Measurements from ENCODE around the gene MAN1A2.
A peak's percentile ranks its signal among the peaks of the same experiment; 100 is the strongest.
"Not testable (repeated sequence)": the region's sequence is repeated elsewhere in the genome, so short reads cannot be mapped to it uniquely, and the experiment has no call there.

The MAN1A2 gene

DNA sequence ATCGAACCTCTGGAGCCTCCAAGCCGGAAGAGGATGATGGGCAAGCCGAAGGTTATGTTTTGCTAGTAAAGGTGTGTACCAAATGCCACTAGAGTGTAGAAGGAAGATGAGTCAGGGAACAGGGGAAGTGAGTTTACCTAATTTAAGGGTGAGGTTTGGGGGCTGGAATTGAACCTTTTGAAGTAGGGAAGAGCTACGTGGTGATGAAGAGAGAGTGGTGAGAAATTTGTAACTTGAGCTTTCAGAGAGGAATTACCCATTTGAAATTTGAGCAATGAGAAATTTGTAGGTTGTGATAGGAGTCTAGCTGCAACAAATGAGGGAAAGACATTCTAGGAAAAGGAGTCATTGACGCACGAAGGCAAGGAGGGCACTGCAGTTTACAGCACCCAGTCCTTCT lies 168.6 kb downstream of the MAN1A2 start:
- peaks cover 8% of the 10 kb centered on the region for H3K36me3 Mint-ChIP-seq
- no peak for DNase-seq (ENCODE audit: low spot score in 2 of 2)
- ATAC-seq, result no peak
- no peak overlapping the region for H3K27ac Mint-ChIP-seq
- peaks cover 23% of the 10 kb centered on the region for H3K4me1 Mint-ChIP-seq
- no peak overlapping the region for H3K4me3 Mint-ChIP-seq
- H3K9me3 Mint-ChIP-seq, result no peaks in the 10 kb centered on the region

DNA sequence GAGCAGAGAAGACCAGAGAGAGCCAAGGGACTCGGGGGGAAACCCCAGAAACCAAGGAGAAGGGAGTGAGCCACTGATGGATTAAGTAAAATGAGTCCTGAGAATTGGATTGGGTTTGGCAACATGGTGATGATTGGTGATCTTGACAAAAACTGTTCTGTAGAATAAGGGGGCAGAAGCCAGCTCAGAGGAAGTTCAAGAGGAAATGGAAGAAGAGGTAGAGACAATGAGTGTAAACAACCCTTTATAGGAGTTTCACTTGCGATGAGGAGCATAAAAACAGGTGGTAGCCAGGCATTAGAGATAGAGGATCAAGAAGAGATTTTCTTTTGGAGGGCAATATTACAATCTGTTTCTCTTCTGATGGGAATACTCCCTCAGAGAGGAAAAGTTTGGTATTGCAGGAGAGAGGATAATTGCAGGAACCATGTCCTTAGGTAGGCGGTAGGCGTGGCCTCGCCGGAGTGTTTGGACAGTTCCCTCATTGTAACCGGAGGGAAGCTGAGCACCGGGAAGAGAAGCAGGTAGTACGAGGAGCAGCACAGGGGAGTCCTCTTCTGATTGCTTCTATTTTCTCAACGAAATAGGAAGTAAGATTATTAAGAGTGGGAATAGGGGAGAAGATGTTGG lies 170.2 kb downstream of the MAN1A2 start:
- Mint-ChIP-seq H3K4me3 (no peak overlapping the region), H3K4me1 (peaks cover 18% of the 10 kb centered on the region), H3K9me3 (no peaks in the 10 kb centered on the region), H3K36me3 (no peaks in the 10 kb centered on the region), H3K27ac (no peak overlapping the region)
- DNase-seq (ENCODE audit: low spot score in 2 of 2), result no peak
- no peak for ATAC-seq

DNA sequence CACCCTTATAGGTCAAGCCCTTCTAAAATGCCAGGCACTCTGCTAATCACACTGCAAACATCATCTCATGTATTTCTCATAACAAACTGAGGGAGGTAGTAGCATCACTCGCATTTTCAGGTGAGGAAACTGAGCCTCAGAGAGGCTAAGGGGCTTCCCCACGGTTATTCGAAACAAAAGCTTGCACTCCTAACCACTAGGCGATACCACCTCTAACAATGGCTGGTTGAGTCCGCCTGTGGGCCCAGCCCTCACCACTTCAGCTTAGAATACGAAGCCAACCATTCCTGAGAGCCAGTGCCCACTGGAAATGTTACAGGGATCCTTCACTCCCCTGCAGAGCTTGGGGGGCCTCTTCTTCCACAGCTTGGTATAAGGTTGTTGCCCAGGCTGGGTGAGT lies 173.3 kb downstream of the MAN1A2 start:
- Mint-ChIP-seq H3K9me3 (no peaks in the 10 kb centered on the region), H3K4me1 (peaks cover 12% of the 10 kb centered on the region), H3K27ac (no peak overlapping the region), H3K36me3 (no peaks in the 10 kb centered on the region), H3K4me3 (no peak overlapping the region)
- ATAC-seq (peak; percentile 58), DNase-seq (ENCODE audit: low spot score in 2 of 2) (no peak)

DNA sequence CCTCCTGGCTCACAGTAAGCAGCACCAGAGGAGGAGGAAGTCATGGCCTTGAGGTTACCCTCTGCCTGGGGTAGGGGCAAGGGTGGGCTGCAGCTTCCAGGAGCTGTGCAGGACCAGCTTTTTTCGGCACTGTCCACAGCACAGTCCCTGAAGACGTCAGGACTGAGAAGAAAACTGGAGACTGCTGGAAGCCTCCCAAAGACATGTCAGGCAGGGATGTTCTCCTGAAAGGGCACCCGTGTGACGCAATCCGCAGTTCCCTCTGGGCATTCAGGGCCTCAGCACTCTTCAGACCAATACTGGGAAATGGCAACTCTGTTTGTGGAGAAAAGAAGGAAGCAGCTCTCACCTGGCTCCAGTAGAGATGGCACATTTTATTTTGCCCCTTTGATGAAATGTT lies 173.8 kb downstream of the MAN1A2 start:
- ATAC-seq (no peak), DNase-seq (ENCODE audit: low spot score in 2 of 2) (no peak)
- Mint-ChIP-seq H3K9me3 (no peaks in the 10 kb centered on the region), H3K36me3 (no peaks in the 10 kb centered on the region), H3K4me3 (no peak overlapping the region), H3K4me1 (peaks cover 12% of the 10 kb centered on the region), H3K27ac (no peak overlapping the region)

DNA sequence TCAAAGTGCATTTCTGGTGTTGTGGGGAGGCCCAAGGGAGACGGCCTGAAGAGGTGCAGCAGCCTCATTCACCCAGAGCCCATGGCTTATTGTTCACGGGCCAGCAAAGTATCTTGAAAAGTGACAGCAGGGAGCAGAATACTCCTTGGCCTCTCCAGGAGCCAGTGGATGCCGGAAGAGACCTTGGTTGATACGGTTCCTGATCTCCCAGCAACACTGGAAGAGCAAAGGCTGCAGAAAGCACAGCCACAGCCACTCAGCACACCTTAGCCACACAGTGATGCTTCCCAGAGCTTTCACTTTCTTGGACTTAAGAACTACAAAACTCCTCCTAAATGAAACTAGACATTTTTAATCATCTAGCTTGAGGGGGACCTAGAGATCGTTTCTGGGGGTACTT lies 174.3 kb downstream of the MAN1A2 start:
- DNase-seq (ENCODE audit: low spot score in 2 of 2) (no peak), ATAC-seq (no peak)
- Mint-ChIP-seq H3K9me3 (no peaks in the 10 kb centered on the region), H3K27ac (no peak overlapping the region), H3K4me1 (peaks cover 12% of the 10 kb centered on the region), H3K4me3 (no peak overlapping the region), H3K36me3 (no peaks in the 10 kb centered on the region)

DNA sequence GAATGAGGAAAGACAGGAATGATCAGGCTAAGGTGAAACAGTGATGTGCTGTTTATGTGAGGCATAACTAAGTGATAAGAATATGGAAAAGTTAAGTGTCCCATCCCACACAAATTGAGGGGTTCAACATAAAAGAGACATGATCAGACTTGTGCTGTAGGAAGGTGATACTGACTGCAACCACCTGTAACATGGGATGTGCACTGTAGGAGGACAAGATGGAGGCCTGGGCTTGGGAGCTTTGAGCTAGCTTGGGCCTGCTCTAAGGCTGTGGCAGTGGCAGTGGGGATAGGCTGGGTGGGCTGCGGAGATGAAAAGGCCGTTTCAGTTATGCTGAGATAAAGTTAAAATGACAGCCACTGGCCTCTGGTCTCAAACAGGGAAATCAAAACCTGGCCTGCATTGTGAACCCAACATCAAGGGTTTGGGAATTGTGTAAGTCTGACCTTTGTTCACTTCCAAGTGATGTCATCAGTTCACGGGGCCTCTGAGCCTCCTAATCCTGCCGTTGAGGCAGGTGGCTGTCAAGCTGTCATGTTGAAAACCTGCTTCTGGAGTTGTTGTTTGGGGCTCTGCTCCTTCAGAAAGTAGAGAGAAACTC lies 177.4 kb downstream of the MAN1A2 start:
- Mint-ChIP-seq H3K36me3 (no peaks in the 10 kb centered on the region), H3K4me1 (peaks cover 12% of the 10 kb centered on the region), H3K4me3 (no peak overlapping the region), H3K9me3 (no peaks in the 10 kb centered on the region), H3K27ac (no peak overlapping the region)
- no peak for DNase-seq (ENCODE audit: low spot score in 2 of 2)
- no peak for ATAC-seq

DNA sequence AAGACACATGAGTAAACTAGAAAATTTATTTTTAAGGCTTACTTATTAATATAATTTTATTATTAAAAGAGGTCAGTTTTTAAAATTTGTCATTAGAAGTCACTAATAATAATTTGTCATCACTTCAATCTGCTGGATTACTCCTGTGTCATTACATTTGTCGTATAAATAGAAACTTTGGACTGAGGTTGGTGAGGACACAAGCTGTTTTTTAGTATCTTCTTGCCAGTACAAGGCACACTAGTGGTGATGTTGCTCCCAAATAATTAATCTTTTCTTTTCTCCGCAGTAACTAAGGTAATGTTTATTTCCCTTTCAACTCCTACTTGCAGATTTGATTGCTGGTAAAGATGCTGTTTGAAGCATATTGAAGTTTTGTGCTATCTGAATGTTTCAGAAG lies 179.2 kb downstream of the MAN1A2 start:
- no peaks in the 10 kb centered on the region for H3K36me3 Mint-ChIP-seq
- no peak overlapping the region for H3K4me3 Mint-ChIP-seq
- no peaks in the 10 kb centered on the region for H3K9me3 Mint-ChIP-seq
- DNase-seq (ENCODE audit: low spot score in 2 of 2) (no peak), ATAC-seq (no peak)
- H3K27ac Mint-ChIP-seq, result no peak overlapping the region
- no peaks in the 10 kb centered on the region for H3K4me1 Mint-ChIP-seq

DNA sequence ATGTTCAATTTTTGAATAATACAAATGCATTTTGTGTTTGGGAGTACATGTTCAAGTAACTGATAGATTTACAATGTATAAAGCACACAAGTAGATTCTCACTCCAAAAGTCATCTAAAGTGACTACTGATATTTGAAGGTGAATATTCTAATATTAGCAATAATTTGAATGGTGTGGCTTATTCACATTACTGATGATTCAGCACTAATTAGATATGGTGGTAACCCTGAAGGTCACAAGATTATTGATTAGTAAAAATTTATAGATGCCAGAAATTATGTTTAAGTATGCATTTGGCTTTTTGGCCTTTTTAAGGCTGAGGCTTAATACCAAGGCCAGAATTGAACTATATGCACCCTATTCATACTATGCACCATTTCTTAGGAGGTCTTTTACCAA lies 186.2 kb downstream of the MAN1A2 start:
- Mint-ChIP-seq H3K27ac (no peak overlapping the region), H3K4me3 (no peak overlapping the region), H3K4me1 (peaks cover 6% of the 10 kb centered on the region), H3K36me3 (no peaks in the 10 kb centered on the region), H3K9me3 (no peaks in the 10 kb centered on the region)
- DNase-seq (ENCODE audit: low spot score in 2 of 2) (no peak), ATAC-seq (no peak)

DNA sequence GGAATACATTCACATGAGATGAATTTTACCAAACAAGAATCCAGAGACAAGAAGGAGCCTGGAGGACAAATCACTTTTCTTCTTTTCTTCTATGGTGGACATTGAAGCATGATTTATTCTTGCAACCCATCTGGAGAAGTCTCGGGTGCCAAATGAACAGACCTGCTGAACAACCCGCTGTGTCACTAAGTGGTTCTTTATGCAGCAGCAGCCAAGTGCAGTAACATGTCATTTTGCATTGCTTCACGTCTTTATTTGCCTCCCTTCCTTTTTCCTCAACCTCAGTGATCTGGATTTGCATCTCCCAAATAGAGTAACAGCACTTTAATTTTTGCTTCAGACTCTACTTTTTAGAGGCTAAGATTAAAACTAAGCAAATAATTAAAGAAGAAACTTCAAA lies 188.6 kb downstream of the MAN1A2 start:
- Mint-ChIP-seq H3K4me3 (no peak overlapping the region), H3K36me3 (no peaks in the 10 kb centered on the region), H3K9me3 (peaks cover 3% of the 10 kb centered on the region), H3K4me1 (peaks cover 10% of the 10 kb centered on the region), H3K27ac (no peak overlapping the region)
- ATAC-seq (no peak), DNase-seq (ENCODE audit: low spot score in 2 of 2) (no peak)

DNA sequence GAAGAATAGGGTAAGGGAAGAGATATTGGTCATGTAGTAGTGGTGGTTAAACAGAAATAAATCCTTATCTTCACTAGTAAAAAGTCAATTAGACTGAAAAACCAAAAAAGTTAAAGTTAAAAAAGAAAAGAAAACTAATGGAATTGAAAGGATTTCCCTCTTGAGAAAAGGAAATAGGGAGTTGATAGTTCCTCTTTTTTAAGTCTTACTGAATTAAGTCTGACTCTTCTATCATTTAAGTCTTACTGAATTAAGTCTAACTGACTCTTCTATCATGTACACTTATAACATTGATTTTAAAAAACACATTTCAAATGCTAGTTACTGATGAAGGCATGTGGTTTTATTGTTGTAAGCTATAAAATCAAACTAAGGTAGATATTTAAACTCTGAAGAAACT lies 189.1 kb downstream of the MAN1A2 start:
- Mint-ChIP-seq H3K36me3 (no peaks in the 10 kb centered on the region), H3K9me3 (peaks cover 3% of the 10 kb centered on the region), H3K27ac (no peak overlapping the region), H3K4me3 (no peak overlapping the region), H3K4me1 (peaks cover 10% of the 10 kb centered on the region)
- ATAC-seq, result no peak
- no peak for DNase-seq (ENCODE audit: low spot score in 2 of 2)

DNA sequence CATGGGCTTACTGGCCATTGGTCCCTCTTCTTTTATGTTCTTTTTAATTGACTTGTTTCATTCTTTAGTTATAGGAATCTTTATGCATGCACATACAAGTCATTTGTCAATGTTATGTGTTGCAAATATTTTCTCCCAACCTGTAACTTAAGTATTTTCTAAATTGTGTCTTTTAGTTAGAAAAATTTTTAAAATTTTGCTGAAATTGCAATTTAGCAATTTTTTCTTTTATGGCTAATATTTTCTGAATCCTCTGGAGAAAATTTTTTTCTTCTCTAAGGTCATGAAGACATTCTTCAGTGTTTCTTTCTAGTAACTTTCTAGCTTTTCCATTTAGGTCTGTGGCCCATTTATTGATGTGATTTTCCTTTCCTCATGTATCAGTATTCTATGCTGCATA lies 189.7 kb downstream of the MAN1A2 start:
- Mint-ChIP-seq H3K27ac (no peak overlapping the region), H3K4me3 (no peak overlapping the region)

DNA sequence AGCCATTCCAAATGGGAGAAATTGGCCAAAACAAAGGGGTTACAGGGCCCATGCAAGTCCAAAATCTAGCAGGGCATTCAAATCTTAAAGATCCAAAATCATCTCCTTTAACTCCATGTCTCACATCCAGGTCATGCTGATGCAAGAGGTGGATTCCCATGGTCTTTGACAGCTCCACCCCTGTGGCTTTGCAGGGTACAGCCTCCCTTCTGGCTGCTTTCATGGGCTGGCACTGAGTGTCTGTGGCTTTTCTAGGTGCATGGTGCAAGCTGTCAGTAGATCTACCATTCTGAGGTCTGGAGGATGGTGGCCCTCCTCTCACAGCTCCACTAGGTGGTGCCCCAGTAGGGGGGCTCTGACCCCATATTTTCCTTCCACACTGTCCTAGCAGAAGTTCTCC lies 191.2 kb downstream of the MAN1A2 start:
- ATAC-seq, H3K4me1 Mint-ChIP-seq, H3K36me3 Mint-ChIP-seq, H3K4me3 Mint-ChIP-seq, H3K27ac Mint-ChIP-seq, H3K9me3 Mint-ChIP-seq: not testable (repeated sequence)
- DNase-seq (ENCODE audit: low spot score in 2 of 2), result peak in 1 of 2 donors; percentile 49

More for the DNA sequence above, 189.7 kb downstream of the MAN1A2 start:
- Mint-ChIP-seq H3K36me3 (no peaks in the 10 kb centered on the region), H3K4me1 (peaks cover 10% of the 10 kb centered on the region), H3K9me3 (peaks cover 3% of the 10 kb centered on the region)
- ATAC-seq (no peak), DNase-seq (ENCODE audit: low spot score in 2 of 2) (no peak)

DNA sequence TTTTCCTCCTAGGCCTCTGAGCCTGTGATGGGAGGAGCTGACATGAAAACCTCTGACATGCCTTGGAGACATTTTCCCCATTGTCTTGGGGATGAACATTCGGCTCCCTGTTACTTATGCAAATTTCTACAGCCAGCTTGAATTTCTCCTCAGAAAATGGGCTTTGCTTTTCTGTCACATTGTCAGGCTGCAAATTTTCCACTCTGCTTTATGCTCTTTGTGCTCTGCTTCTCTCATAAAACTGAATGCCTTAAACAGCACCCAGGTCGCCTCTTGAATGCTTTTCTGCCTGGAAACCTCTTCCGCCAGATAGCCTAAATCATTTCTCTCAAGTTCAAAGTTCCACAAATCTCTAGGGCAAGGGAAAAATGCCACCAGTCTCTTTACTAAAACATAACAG lies 191.9 kb downstream of the MAN1A2 start:
- Mint-ChIP-seq H3K9me3 (peaks cover 3% of the 10 kb centered on the region), H3K4me3 (no peak overlapping the region), H3K4me1 (peaks cover 10% of the 10 kb centered on the region), H3K27ac (no peak overlapping the region), H3K36me3 (no peaks in the 10 kb centered on the region)
- ATAC-seq (no peak), DNase-seq (ENCODE audit: low spot score in 2 of 2) (no peak)

DNA sequence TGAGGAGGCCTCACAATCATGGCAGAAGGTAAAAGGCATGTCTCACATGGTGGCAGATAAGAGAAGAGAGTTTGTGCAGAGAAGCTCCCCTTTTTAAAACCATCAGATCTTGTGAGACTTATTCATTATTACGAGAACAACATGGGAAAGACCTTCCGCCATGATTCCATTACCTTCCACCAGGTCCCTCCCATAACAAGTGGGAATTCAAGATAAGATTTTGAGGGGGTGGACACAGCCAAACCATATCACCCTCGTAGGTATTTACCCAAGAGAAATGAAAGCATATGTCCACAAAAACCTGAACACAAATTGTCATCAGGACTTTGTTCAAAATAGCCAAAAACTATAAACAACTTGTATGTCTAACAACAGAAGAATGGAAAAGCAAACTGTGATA lies 192.7 kb downstream of the MAN1A2 start:
- Mint-ChIP-seq H3K36me3 (no peaks in the 10 kb centered on the region), H3K9me3 (peaks cover 3% of the 10 kb centered on the region), H3K4me3 (no peak overlapping the region), H3K27ac (no peak overlapping the region), H3K4me1 (peaks cover 15% of the 10 kb centered on the region)
- ATAC-seq, result no peak
- no peak for DNase-seq (ENCODE audit: low spot score in 2 of 2)

DNA sequence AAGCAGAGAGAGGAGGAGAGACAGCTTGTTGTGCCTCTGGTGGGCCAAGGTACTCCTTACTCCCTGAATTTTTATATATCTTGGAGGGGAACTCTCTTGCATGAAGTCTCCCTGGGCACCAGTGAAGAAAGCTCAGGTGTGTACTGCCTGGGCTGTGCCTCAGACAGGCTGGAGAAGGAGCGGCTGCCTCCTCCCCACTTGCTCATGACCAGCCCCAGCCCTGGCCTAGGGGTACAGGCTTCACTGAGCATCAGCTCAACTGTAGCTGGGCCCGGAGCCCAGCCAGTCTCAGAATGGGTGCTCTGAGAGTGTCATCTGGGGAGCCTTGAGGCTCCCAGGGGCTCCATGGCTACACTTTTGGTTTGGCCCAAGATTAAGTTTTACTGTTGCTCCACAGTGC lies 193.8 kb downstream of the MAN1A2 start:
- ATAC-seq (no peak), DNase-seq (ENCODE audit: low spot score in 2 of 2) (no peak)
- H3K4me1 Mint-ChIP-seq, result peaks cover 15% of the 10 kb centered on the region
- no peaks in the 10 kb centered on the region for H3K36me3 Mint-ChIP-seq
- no peak overlapping the region for H3K4me3 Mint-ChIP-seq
- peaks cover 3% of the 10 kb centered on the region for H3K9me3 Mint-ChIP-seq
- no peak overlapping the region for H3K27ac Mint-ChIP-seq

DNA sequence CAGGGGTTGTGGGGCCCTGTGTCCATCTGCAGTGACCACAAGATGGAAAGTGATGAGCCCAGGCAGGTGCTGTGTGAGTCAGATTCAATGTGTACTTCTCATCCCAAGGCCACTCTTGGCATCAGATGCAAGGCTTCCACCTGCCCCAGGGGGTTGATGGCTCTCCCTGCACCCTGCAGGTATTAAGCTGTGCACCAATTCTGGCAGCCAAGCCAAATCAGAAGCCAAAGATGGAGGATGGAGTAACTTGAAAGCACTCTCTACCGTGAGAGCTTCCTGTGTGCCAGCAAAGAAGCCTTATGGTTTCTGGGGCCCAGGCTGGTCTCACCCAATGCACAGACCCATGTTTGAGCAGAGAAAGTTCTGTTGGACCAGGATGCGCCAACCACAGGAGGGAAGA lies 194.3 kb downstream of the MAN1A2 start:
- ATAC-seq (no peak), DNase-seq (ENCODE audit: low spot score in 2 of 2) (no peak)
- Mint-ChIP-seq H3K4me3 (no peak overlapping the region), H3K9me3 (peaks cover 3% of the 10 kb centered on the region), H3K4me1 (peaks cover 15% of the 10 kb centered on the region), H3K36me3 (no peaks in the 10 kb centered on the region), H3K27ac (no peak overlapping the region)
